Fibroblast of skin of right biceps (primary cell): ENCODE results near the gene CNTD1.

ENCODE experiments used
- DNase-seq: peaks from one replicate; pipeline ENCODE4 v3.0.0-alpha.2; 2013

Gene CNTD1

GRCh38 chr17:42806249-42806648, 7.6 kb downstream of the CNTD1 start:
- DNase-seq: no peak

- DNase-seq: peak; percentile 64
Measured at GRCh38 chr17:42809250-42809649, 10.6 kb downstream of the CNTD1 start.

GRCh38 chr17:42814633-42815399, 16.2 kb downstream of the CNTD1 start:
- DNase-seq: peak; percentile 88

GRCh38 chr17:42817866-42818265, 19.2 kb downstream of the CNTD1 start:
- DNase-seq: peak; percentile 80

GRCh38 chr17:42818379-42818778, 19.7 kb downstream of the CNTD1 start:
- DNase-seq: peak; percentile 38

GRCh38 chr17:42819939-42820535, 21.4 kb downstream of the CNTD1 start:
- peak; percentile 55 for DNase-seq

GRCh38 chr17:42821176-42821575, 22.5 kb downstream of the CNTD1 start:
- DNase-seq: no peak

- DNase-seq: no peak
Measured at GRCh38 chr17:42827472-42827871, 28.8 kb downstream of the CNTD1 start.

GRCh38 chr17:42830971-42831370, 32.3 kb downstream of the CNTD1 start:
- DNase-seq: no peak

GRCh38 chr17:42832213-42832933, 33.7 kb downstream of the CNTD1 start:
- DNase-seq: no peak

- DNase-seq: peak; percentile 88
Measured at GRCh38 chr17:42832934-42833766, 34.5 kb downstream of the CNTD1 start, which contains the start of gene PSME3. TSS of gene PSME3 (plus strand) at chr17:42833397. CDS start at chr17:42833632, 235 bp downstream.

- peak; percentile 20 for DNase-seq
Measured at GRCh38 chr17:42833767-42834422, 35.2 kb downstream of the CNTD1 start.

- no peak for DNase-seq
Measured at GRCh38 chr17:42835732-42836131, 37.1 kb downstream of the CNTD1 start.

GRCh38 chr17:42841975-42842685, 43.5 kb downstream of the CNTD1 start:
- DNase-seq: no peak

GRCh38 chr17:42843358-42843934, 44.8 kb downstream of the CNTD1 start:
- peak; percentile 55 for DNase-seq

GRCh38 chr17:42844271-42844670, 45.6 kb downstream of the CNTD1 start, which contains the start of gene AOC2:
TSS of gene AOC2 (plus strand) at chr17:42844580. CDS start at chr17:42844627, 47 bp downstream.
- no peak for DNase-seq

- DNase-seq: no peak
Measured at GRCh38 chr17:42844761-42845555, 46.3 kb downstream of the CNTD1 start.

GRCh38 chr17:42845556-42845917, 46.9 kb downstream of the CNTD1 start:
- DNase-seq: no peak

GRCh38 chr17:42845918-42846593, 47.4 kb downstream of the CNTD1 start:
- DNase-seq: no peak
